Tibial nerve (tissue), 4 donors: Measurements from ENCODE around the gene SNCG. TPM values are rescaled to one million over a fixed set of nuclear protein-coding genes. Genes with fewer than 3 reads are reported as not detected.

ENCODE experiments used
- DNase-seq, 2 donors: peaks; one replicate each; pipeline ENCODE4 v3.0.0-alpha.2; 2019; ENCODE audit warnings: low spot score in 2 of 2
- H3K27ac ChIP-seq, 4 donors: fragments of 200-600 bp; sonication (generic) in 3 of 4; one replicate each; pipeline ENCODE4 v1.5.1; 2017 to 2019; ENCODE audit warnings: mild to moderate bottlenecking in 1 of 4
- H3K27me3 ChIP-seq, 2 donors: fragments of 200-600 bp; sonication (generic) in 1 of 2; one replicate each; pipeline versions ENCODE4 v1.5.1 to v1.6.0; 2017 to 2019
- H3K36me3 ChIP-seq, 3 donors: fragments of 200-600 bp; sonication (generic); one replicate each; pipeline ENCODE4 v1.5.1; 2018 to 2019
- H3K4me1 ChIP-seq, 4 donors: fragments of 200-600 bp; sonication (generic) in 3 of 4; one replicate each; pipeline ENCODE4 v1.5.1; 2017 to 2019
- H3K4me3 ChIP-seq, 4 donors: fragments of 200-600 bp; sonication (generic) in 3 of 4; one replicate each; pipeline ENCODE4 v1.5.1; 2017 to 2019; ENCODE audit warnings: mild to moderate bottlenecking in 1 of 4, moderate library complexity in 1 of 4
- H3K9me3 ChIP-seq, 4 donors: fragments of 200-600 bp; sonication (generic) in 3 of 4; one replicate each; pipeline ENCODE4 v1.5.1; 2017 to 2019
- EP300 ChIP-seq, 2 donors: sonication (generic); formaldehyde crosslinking; IDR thresholded peaks; one replicate each; pipeline ENCODE4 v1.6.1; 2017; ENCODE audit warnings: antibody characterized with exemption in 2 of 2, mild to moderate bottlenecking in 1 of 2
- POLR2A ChIP-seq, 2 donors: fragments of 450-650 bp; IDR thresholded peaks; one replicate each; pipeline ENCODE4 v1.6.1; 2017; ENCODE audit warnings: antibody characterized with exemption in 2 of 2, mild to moderate bottlenecking in 2 of 2, moderate library complexity in 2 of 2
- WGBS, 2 donors: methylation state at CpG; one replicate each; pipeline ENCODE4 v1.1.5; 2018; 5-methylcytosine and 5-hydroxymethylcytosine counted together
- total RNA-seq, 4 donors: library from RNA; depleted of rRNA; stranded (reverse); fragments of >200 nt; gene quantifications; one replicate each; pipeline ENCODE4 v1.1.0, GENCODE V29; 2016
- TF ChIP-seq, protein P1 (sequence below), 5 experiments: fragments of 200-600 bp in 3 of 5; fragments of 450-650 bp in 2 of 5; sonication (generic) in 3 of 5; IDR thresholded peaks; one replicate each; pipeline ENCODE4 v1.5.1; 2016 to 2019; ENCODE audit warnings: antibody characterized with exemption in 5 of 5, mild to moderate bottlenecking in 3 of 5, moderate library complexity in 2 of 5

Gene SNCG
- total RNA-seq, 4 donors from 2014 or later: 86.1 to 213 (median 119) TPM

DNA sequence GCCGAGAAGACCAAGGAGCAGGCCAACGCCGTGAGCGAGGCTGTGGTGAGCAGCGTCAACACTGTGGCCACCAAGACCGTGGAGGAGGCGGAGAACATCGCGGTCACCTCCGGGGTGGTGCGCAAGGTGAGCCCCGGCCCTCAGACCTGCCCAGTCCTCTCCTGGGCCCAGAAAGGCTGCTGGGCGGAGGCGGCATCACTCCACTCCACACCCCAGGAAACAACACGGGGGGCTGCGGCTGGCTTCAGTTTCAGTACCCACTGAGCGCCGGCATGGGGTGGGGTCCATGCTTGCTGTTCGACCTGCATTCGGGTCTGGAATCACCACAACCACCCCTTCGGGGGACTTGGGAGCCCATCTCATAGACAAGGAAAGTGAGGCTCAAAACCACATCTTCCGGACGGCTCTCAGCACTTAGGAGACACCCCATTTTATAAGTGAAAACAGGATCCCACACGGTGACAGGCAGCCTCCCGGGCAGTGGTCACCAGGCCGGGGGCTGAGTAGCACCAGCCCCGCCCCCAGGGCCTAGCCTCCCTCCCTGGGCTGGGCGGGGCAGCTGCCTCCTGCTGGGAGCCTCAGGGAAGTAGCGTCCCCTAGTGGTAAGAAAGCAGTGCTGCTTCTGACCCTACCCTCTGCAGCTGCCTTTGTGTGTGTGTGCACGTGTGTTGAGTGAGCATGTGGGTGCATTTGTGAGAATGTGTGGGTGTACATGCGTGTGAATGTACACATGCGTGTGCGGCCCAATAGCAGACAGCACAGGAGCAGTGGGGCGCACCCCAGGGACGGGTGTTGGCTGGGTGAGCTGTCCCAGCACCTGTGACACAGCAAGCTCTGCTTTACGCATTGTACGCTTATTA, 1.8 kb downstream of the SNCG start:
- Histone ChIP-seq H3K4me1 (peaks cover 0 to 81% (median 41%) of the 10 kb centered on the region in 4 donors), H3K4me3 (peak overlapping the region in 1 of 4 donors; percentile 44), H3K27ac (peak overlapping the region; percentile 67 to 94 (median 84)), H3K36me3 (no peaks in the 10 kb centered on the region), H3K9me3 (no peaks in the 10 kb centered on the region), H3K27me3 (no peaks in the 10 kb centered on the region)
- 69 to 77% methylated on average over 30 to 34 of the region's 37 CpGs for WGBS, 2 donors
- TF ChIP-seq EP300 (IDR thresholded peaks at IDR 0.05) (peak in 1 of 2 donors; percentile 18), POLR2A (IDR thresholded peaks at IDR 0.05) (no peak)
- TF ChIP-seq, protein P1, sequence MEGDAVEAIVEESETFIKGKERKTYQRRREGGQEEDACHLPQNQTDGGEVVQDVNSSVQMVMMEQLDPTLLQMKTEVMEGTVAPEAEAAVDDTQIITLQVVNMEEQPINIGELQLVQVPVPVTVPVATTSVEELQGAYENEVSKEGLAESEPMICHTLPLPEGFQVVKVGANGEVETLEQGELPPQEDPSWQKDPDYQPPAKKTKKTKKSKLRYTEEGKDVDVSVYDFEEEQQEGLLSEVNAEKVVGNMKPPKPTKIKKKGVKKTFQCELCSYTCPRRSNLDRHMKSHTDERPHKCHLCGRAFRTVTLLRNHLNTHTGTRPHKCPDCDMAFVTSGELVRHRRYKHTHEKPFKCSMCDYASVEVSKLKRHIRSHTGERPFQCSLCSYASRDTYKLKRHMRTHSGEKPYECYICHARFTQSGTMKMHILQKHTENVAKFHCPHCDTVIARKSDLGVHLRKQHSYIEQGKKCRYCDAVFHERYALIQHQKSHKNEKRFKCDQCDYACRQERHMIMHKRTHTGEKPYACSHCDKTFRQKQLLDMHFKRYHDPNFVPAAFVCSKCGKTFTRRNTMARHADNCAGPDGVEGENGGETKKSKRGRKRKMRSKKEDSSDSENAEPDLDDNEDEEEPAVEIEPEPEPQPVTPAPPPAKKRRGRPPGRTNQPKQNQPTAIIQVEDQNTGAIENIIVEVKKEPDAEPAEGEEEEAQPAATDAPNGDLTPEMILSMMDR (IDR thresholded peaks at IDR 0.05): peak; percentile 77 to 96 (median 94)
- DNase-seq: peak in 1 of 2 donors; percentile 19

DNA sequence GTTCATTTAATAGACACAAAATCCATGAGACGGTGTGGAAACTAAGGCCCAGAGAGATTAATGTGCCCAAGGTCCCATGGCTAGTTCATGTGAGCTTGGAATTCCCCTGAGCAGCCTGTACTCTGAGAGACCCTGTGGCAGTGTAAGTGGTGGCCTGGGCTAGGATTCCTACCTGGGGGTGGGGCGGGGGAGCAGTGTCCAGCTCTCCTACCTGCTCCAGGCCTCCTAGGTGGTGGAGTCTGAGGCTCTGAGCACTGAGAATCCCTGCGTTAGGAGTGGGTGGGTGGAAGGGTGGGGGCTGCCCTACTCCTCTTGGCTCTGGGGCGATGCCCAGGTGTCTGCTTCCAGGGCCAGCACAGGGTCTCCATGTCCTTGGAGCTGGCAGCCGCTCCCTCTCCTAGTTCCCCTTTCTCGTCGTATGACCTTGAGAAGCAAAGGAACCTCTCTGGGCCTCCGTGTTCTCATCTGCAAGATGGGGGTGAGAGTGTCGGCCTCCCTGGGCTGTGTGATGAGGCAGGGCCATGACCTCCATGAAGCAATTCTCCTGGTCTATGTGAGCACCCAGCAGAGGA, 2.5 kb downstream of the SNCG start:
- H3K4me3 ChIP-seq: no peak overlapping the region
- peaks cover 0 to 81% (median 38%) of the 10 kb centered on the region in 4 donors for H3K4me1 ChIP-seq
- no peaks in the 10 kb centered on the region for H3K27me3 ChIP-seq
- H3K27ac ChIP-seq: peak overlapping the region in 1 of 4 donors; percentile 18
- H3K36me3 ChIP-seq: no peaks in the 10 kb centered on the region
- DNase-seq: no peak
- WGBS, 2 donors: 84 to 88% methylated on average over 8 to 9 of the region's 9 CpGs
- no peak for TF ChIP-seq POLR2A (IDR thresholded peaks at IDR 0.05)
- TF ChIP-seq, protein P1 (IDR thresholded peaks at IDR 0.05): no peak
- no peak for TF ChIP-seq EP300 (IDR thresholded peaks at IDR 0.05)
- no peaks in the 10 kb centered on the region for H3K9me3 ChIP-seq

DNA sequence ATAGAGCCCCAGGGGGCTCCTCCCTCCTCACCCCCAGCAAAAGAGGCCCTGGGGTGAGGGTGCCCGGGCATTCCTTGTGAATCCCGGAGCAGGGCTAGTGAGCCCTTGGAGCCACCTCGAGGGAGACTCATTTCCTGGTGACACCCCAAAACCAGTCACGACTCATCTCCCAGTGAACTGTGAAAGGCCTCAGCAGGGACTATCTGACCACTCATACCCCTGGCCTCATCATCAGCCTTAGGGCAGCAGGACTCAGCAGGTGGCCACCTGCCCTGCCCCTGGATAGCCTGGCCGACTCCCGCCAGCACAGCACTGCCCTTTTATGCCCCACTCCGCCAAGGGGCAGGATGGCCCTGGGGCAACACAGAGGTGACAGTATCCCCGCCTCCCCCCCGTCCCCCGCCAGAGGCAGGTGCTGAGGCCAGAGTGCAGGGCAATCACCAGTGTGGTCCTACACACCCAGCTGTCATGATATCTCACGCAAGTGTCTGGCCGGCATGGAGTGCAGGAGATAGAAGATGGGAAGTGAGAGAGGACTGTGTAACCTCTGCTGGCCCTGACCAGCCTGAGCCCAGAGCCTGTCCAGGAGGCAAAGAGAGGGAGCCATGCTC, 3.2 kb downstream of the SNCG start:
- H3K27me3 ChIP-seq: no peaks in the 10 kb centered on the region
- 86 to 93% methylated on average over 6 of the region's 12 CpGs for WGBS, 2 donors
- peaks cover 0 to 81% (median 43%) of the 10 kb centered on the region in 4 donors for H3K4me1 ChIP-seq
- H3K9me3 ChIP-seq: no peaks in the 10 kb centered on the region
- no peak for TF ChIP-seq EP300 (IDR thresholded peaks at IDR 0.05)
- TF ChIP-seq, protein P1 (IDR thresholded peaks at IDR 0.05): no peak
- no peak for TF ChIP-seq POLR2A (IDR thresholded peaks at IDR 0.05)
- H3K27ac ChIP-seq: peak overlapping the region in 1 of 4 donors; percentile 18
- H3K36me3 ChIP-seq: no peaks in the 10 kb centered on the region
- DNase-seq: no peak
- H3K4me3 ChIP-seq: no peak overlapping the region

DNA sequence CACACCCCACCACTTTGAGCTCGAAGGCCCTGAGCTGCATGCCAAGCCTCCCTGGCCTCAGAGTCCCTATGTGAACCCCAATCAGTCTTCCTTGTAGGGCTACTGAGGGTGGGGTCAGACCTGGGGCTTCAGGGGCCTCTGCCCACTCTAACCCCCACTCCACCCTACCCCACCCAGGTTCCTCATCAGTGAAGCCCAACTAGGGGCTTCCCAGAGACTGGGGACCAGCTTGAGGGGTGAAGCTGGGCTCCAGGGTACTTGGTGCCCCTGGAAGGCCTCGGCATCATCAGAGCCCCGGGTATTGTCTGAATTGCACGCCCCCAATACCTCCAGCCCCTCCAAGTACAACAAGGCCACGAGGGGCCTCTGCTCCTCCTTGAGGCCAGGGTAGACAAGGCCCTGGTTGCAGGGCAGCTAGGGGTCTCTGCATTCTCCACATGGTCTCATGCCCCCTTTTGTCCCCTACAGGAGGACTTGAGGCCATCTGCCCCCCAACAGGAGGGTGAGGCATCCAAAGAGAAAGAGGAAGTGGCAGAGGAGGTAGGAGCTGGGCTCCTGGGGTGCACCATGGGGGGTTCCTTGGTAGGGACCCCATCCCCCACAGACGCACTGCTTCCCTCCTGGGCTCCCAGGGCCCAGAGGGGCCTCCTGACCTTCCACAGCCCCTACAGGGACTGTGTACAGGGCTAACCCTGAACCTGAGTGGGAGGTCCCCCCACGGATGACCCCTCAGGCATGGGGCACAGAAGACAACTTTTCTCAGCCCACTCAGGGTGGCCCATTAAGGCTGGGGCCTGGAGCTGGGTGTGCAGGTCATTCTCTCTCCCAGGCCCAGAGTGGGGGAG, 4.0 kb downstream of the SNCG start:
- H3K4me1 ChIP-seq: peaks cover 0 to 81% (median 47%) of the 10 kb centered on the region in 4 donors
- H3K9me3 ChIP-seq: no peaks in the 10 kb centered on the region
- no peak overlapping the region for H3K4me3 ChIP-seq
- no peak for DNase-seq
- 70 to 75% methylated on average over 5 to 7 of the region's 7 CpGs for WGBS, 2 donors
- H3K27me3 ChIP-seq: no peaks in the 10 kb centered on the region
- TF ChIP-seq EP300 (IDR thresholded peaks at IDR 0.05): no peak
- TF ChIP-seq POLR2A (IDR thresholded peaks at IDR 0.05): no peak
- TF ChIP-seq, protein P1 (IDR thresholded peaks at IDR 0.05): no peak
- H3K36me3 ChIP-seq: no peaks in the 10 kb centered on the region
- peak overlapping the region in 1 of 4 donors; percentile 48 for H3K27ac ChIP-seq
